Measurements from ENCODE around the gene TRIM5. TPM values are rescaled to one million over a fixed set of nuclear protein-coding genes. Genes with fewer than 3 reads are reported as not detected.

The TRIM5 gene
- polyA plus RNA-seq, 2 of the 4 experiments (the other 2 are of a cell fraction), result 21.9 to 32.6 TPM

GRCh38 chr11:5689551-5689983 is 4.7 kb upstream of the TRIM5 start, which contains the start of gene TRIM22:
TRIM22 (plus strand) TSS chr11:5689790; CDS start chr11:5696233, 6,443 bp downstream.
- CTCF ChIA-PET, result interaction anchor here (0.8 to 1.6 kb wide), 4 partner anchors 8 to 673 kb away, joined by 3 to 5 read pairs (median 3); no protein-coding TSS in a partner anchor
- 61% methylated on average over 2 of the region's 2 CpGs for WGBS (ENCODE audit: missing lambda C conversion rate)
- peaks cover 6% of the 10 kb centered on the region; the same call in 2 of the 3 replicates for H3K4me1 ChIP-seq
- DNase-seq (ENCODE audit: low read depth in 1 of 2, low spot score in 1 of 2) (no peak), ATAC-seq (no peak), FAIRE-seq (no peak)
- peak within 1 kb of the TSS; percentile 15; the same call in 2 of the 3 replicates for H3K4me2 ChIP-seq
- H3K9me3 ChIP-seq, result no peaks in the 10 kb centered on the region
- POLR2A ChIA-PET, result no interaction called here
- H3K4me3 ChIP-seq, result no peak within 1 kb of the TSS
- TF ChIP-seq KDM1A (IDR thresholded peaks at IDR 0.05; ENCODE audit: low read depth), result no peak
- no peak for TF ChIP-seq E2F6 (IDR thresholded peaks at IDR 0.05; ENCODE audit: borderline replicate concordance, low read depth)
- no peak for TF ChIP-seq RNF2 (IDR thresholded peaks at IDR 0.05; ENCODE audit: borderline replicate concordance, low read depth)
- no peak for TF ChIP-seq ATOH8 (CRISPR knock-in tag; IDR thresholded peaks at IDR 0.05; ENCODE audit: low read depth)
- TF ChIP-seq JUN (IDR thresholded peaks at IDR 0.05), result no peak
- no peak for TF ChIP-seq EHMT2 (IDR thresholded peaks at IDR 0.05; ENCODE audit: low read depth)
- no peak for TF ChIP-seq ZFP36 (IDR thresholded peaks at IDR 0.05; ENCODE audit: borderline replicate concordance, partially characterized antibody)
- no peak for TF ChIP-seq ESRRA (IDR thresholded peaks at IDR 0.05; ENCODE audit: borderline replicate concordance, low read length)
- TF ChIP-seq TP53 (CRISPR knock-in tag; IDR thresholded peaks at IDR 0.05), result no peak
- no peak for TF ChIP-seq BHLHE40 (IDR thresholded peaks at IDR 0.05; ENCODE audit: low read depth, low read length)
- H3K27ac ChIP-seq, result peak within 1 kb of the TSS; percentile 36 to 41; a peak in 4 of 6 replicates

- Histone ChIP-seq H3K27ac (no peak overlapping the region), H3K4me3 (no peak overlapping the region), H3K4me2 (no peak overlapping the region), H3K9me3 (no peaks in the 10 kb centered on the region), H3K4me1 (peaks cover 10% of the 10 kb centered on the region; the same call in 2 of the 3 replicates)
- ChIA-PET POLR2A (no interaction called here), CTCF (interaction anchor here (0.6 to 1.6 kb wide), 4 partner anchors 24 to 461 kb away, joined by 3 to 5 read pairs (median 4); partner anchors contain the start of gene HBB)
- TF ChIP-seq HOXB5 (CRISPR knock-in tag; IDR thresholded peaks at IDR 0.05), result no peak
- no peak for TF ChIP-seq CEBPB (IDR thresholded peaks at IDR 0.05)
- TF ChIP-seq RFX5 (IDR thresholded peaks at IDR 0.05), result no peak
- TF ChIP-seq FOSL2 (IDR thresholded peaks at IDR 0.05), result no peak
- TF ChIP-seq FOSL2 (CRISPR knock-in tag; IDR thresholded peaks at IDR 0.05), result no peak
- TF ChIP-seq JUNB (IDR thresholded peaks at IDR 0.05), result no peak
- no peak for TF ChIP-seq TP53 (CRISPR knock-in tag; IDR thresholded peaks at IDR 0.05)
- no peak for TF ChIP-seq FOXS1 (CRISPR knock-in tag; IDR thresholded peaks at IDR 0.05)
- no peak for TF ChIP-seq GATA3 (IDR thresholded peaks at IDR 0.05; ENCODE audit: borderline replicate concordance)
- no peak for TF ChIP-seq KDM1A (IDR thresholded peaks at IDR 0.05; ENCODE audit: low read depth)
- TF ChIP-seq RCOR1 (IDR thresholded peaks at IDR 0.05; ENCODE audit: low read depth, low read length), result no peak
- TF ChIP-seq E2F6 (IDR thresholded peaks at IDR 0.05; ENCODE audit: borderline replicate concordance, low read depth), result no peak
- TF ChIP-seq HDAC2 (IDR thresholded peaks at IDR 0.05), result no peak
- no peak for TF ChIP-seq MAZ (IDR thresholded peaks at IDR 0.05; ENCODE audit: borderline replicate concordance, low read depth, low read length)
- no peak for TF ChIP-seq POLR2AphosphoS2 (conservative IDR thresholded peaks at IDR 0.05; ENCODE audit: low read length)
- no peak for TF ChIP-seq POLR2A (IDR thresholded peaks at IDR 0.05; ENCODE audit: low read length)
- no peak for TF ChIP-seq KDM5A (IDR thresholded peaks at IDR 0.05)
- TF ChIP-seq BCL3 (IDR thresholded peaks at IDR 0.05), result no peak
- TF ChIP-seq HES2 (IDR thresholded peaks at IDR 0.05), result no peak
- no peak for TF ChIP-seq CHD2 (IDR thresholded peaks at IDR 0.05; ENCODE audit: low read length, partially characterized antibody)
- no peak for TF ChIP-seq ATOH8 (CRISPR knock-in tag; IDR thresholded peaks at IDR 0.05; ENCODE audit: low read depth)
- WGBS (ENCODE audit: missing lambda C conversion rate), result 100% methylated on average over 1 of the region's 1 CpG
- FAIRE-seq (no peak), ATAC-seq (no peak), DNase-seq (ENCODE audit: low read depth in 1 of 2, low spot score in 1 of 2) (no peak)
These were observed 3.6 kb upstream of the TRIM5 start for GRCh38 chr11:5688482-5688881.

Data from A549 (cell line).